SK-N-MC (cell line): ENCODE results near the gene MFAP5.

Experiments
- EZH2 ChIP-seq: fragments of 200-600 bp; sonication (generic); IDR thresholded peaks from one replicate; pipeline ENCODE4 v1.6.1; 2017; ENCODE audit warnings: antibody characterized with exemption
- POLR2AphosphoS5 ChIP-seq: IDR thresholded peaks from 2 replicates; pipeline ENCODE4 v1.6.1; 2012; ENCODE audit warnings: mild to moderate bottlenecking, low read depth, low read length, borderline replicate concordance

DNA sequence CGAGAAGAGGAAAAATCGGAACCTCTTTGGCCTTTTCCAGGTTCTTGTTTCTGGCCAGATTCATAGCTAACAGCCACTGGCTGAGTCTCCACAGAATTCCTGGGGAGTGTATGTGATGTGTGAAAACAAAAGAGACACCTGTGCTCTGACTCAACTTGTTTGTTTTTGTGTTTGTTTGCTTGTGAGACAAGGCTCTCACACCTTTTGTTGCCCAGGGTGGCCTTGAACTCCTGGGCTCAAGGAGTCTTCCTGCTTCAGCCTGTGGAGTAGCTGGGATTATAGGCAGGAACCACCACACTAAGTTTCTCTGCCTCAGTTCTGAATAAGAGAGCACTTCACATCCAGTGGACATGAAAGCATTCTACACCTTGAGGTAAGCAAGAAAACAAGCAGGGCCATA lies 22.7 kb downstream of the MFAP5 start:
- no peak for TF ChIP-seq EZH2
- no peak for TF ChIP-seq POLR2AphosphoS5
